GM12878 (cell line): ENCODE results near the gene THBD. TPM values are rescaled to one million over a fixed set of nuclear protein-coding genes. Genes with fewer than 3 reads are reported as not detected.

Experiments used
- ATAC-seq: fragments of 200-7000 bp; cut with Tn5 transposase; 3 replicates; pipeline ENCODE4 v1.9.1; 2020; ENCODE audit warnings: mild to moderate bottlenecking, moderate library complexity
- BruUV-seq: library from RNA; stranded (reverse); fragments of 400-500 nt; replicated peaks from 2 replicates; lab custom pipeline; 2021; lab: Mats Ljungman, UMichigan
- CTCF ChIA-PET: fragments of 300-600 bp; sonication (Branson Sonifier 250); formaldehyde crosslinking; extraction: SDS; loops from one replicate; lab custom pipeline; 2021; ENCODE audit warnings: inconsistent platforms; lab: Yijun Ruan, JAX
- POLR2A ChIA-PET: fragments of 350-600 bp; formaldehyde crosslinking; extraction: SDS; loops from one replicate; lab custom pipeline; 2021; ENCODE audit warnings: inconsistent platforms; lab: Charles Lee
- RAD21 ChIA-PET: fragments of 300-600 bp; sonication (Branson Sonifier 250); formaldehyde crosslinking; loops from one replicate; lab custom pipeline; 2023; ENCODE audit warnings: antibody characterized with exemption; ENCODE audit not compliant: unreplicated experiment; lab: Charles Lee
- SMC1A ChIA-PET: fragments of 300-600 bp; sonication (Branson Sonifier 250); formaldehyde crosslinking; loops from one replicate; lab custom pipeline; 2023; ENCODE audit not compliant: unreplicated experiment, uncharacterized antibody; lab: Charles Lee
- DNase-seq: peaks from one replicate; pipeline ENCODE4 v3.0.0-alpha.2; 2011; ENCODE audit warnings: low read depth, low spot score
- FAIRE-seq: peaks from 3 replicates; lab custom pipeline; 2011; peaks lifted over from hg19 to GRCh38; lab: Jason Lieb, UNC
- H2AFZ ChIP-seq: 2 replicates; pipeline ENCODE4 v1.6.0; 2011; ENCODE audit warnings: low read depth, low read length, control low read depth; ENCODE audit not compliant: control insufficient read depth
- H3K27ac ChIP-seq: 2 replicates; pipeline ENCODE4 v1.5.1; 2011; ENCODE audit warnings: control low read depth; ENCODE audit not compliant: control insufficient read depth, insufficient read depth
- H3K27me3 ChIP-seq, 2 experiments: replicated peaks in 1 of 2; 2 replicates each; pipeline versions ENCODE4 v1.6.0 to v1.6.1; 2011; ENCODE audit warnings: low read length in 1 of 2; ENCODE audit not compliant: control insufficient read depth in 2 of 2, insufficient read depth in 2 of 2
- H3K36me3 ChIP-seq, 2 experiments: 2 replicates each; pipeline ENCODE4 v1.5.1; 2011; ENCODE audit warnings: low read length in 1 of 2; ENCODE audit not compliant: control insufficient read depth in 2 of 2, insufficient read depth in 2 of 2
- H3K4me1 ChIP-seq: 2 replicates; pipeline ENCODE4 v1.6.1; 2011; ENCODE audit warnings: mild to moderate bottlenecking, low read length, moderate library complexity, mixed read lengths; ENCODE audit not compliant: control insufficient read depth, insufficient read depth
- H3K4me2 ChIP-seq: 2 replicates; pipeline ENCODE4 v1.6.0; 2011; ENCODE audit warnings: control low read depth; ENCODE audit not compliant: control insufficient read depth, insufficient read depth
- H3K4me3 ChIP-seq: fragments of 200-600 bp; sonication (generic); 2 replicates; pipeline ENCODE4 v1.5.1; 2016
- H3K79me2 ChIP-seq: 2 replicates; pipeline ENCODE4 v1.6.0; 2011; ENCODE audit warnings: low read length; ENCODE audit not compliant: control insufficient read depth, insufficient read depth
- H3K9ac ChIP-seq: 2 replicates; pipeline ENCODE4 v1.8.0; 2011; ENCODE audit warnings: low read length, control low read depth, mixed read lengths; ENCODE audit not compliant: control insufficient read depth, insufficient read depth
- H3K9me3 ChIP-seq: replicated peaks from 3 replicates; pipeline ENCODE4 v1.5.1; 2011; ENCODE audit warnings: mild to moderate bottlenecking, low read length; ENCODE audit not compliant: control insufficient read depth, insufficient read depth
- H4K20me1 ChIP-seq: 2 replicates; pipeline ENCODE4 v1.6.0; 2011; ENCODE audit not compliant: control insufficient read depth, insufficient read depth
- BCL11A ChIP-seq: IDR thresholded peaks from 2 replicates; pipeline ENCODE4 v1.6.1; 2011; ENCODE audit warnings: low read depth, low read length
- BMI1 ChIP-seq: fragments of 450-650 bp; IDR thresholded peaks from 2 replicates; pipeline ENCODE4 v1.6.1; 2016; ENCODE audit warnings: mild to moderate bottlenecking, moderate library complexity, borderline replicate concordance
- CREM ChIP-seq: IDR thresholded peaks from 2 replicates; pipeline ENCODE4 v1.6.1; 2014; ENCODE audit warnings: antibody characterized with exemption, low read depth
- HDAC2 ChIP-seq: fragments of 200-600 bp; sonication (generic); IDR thresholded peaks from 2 replicates; pipeline ENCODE4 v1.6.1; 2017
- HDAC6 ChIP-seq: fragments of 200-600 bp; sonication (generic); IDR thresholded peaks from one replicate; pipeline ENCODE4 v1.8.0; 2017; ENCODE audit warnings: antibody characterized with exemption; ENCODE audit not compliant: unreplicated experiment
- KAT2A ChIP-seq: conservative IDR thresholded peaks from 2 replicates; pipeline ENCODE4 v1.6.1; 2011; ENCODE audit warnings: low read depth, low read length; ENCODE audit not compliant: control insufficient read depth
- LARP7 ChIP-seq: fragments of 450-650 bp; IDR thresholded peaks from 2 replicates; pipeline ENCODE4 v1.6.1; 2017; ENCODE audit warnings: mild to moderate bottlenecking
- NFIC ChIP-seq: IDR thresholded peaks from 2 replicates; pipeline ENCODE4 v1.6.1; 2012; ENCODE audit warnings: low read depth, mild to moderate bottlenecking, inconsistent platforms, low read length, moderate library complexity
- NKRF ChIP-seq: fragments of 450-650 bp; conservative IDR thresholded peaks from 2 replicates; pipeline ENCODE4 v1.6.1; 2017; ENCODE audit warnings: mild to moderate bottlenecking, moderate library complexity
- RAD21 ChIP-seq: IDR thresholded peaks from 2 replicates; pipeline ENCODE4 v1.6.1; 2011; ENCODE audit warnings: mild to moderate bottlenecking, low read depth, low read length, moderate library complexity; ENCODE audit not compliant: insufficient read depth
- SIN3A ChIP-seq: IDR thresholded peaks from 2 replicates; pipeline ENCODE4 v1.6.1; 2012; ENCODE audit warnings: low read depth, low read length, improper control_type of control experiment
- STAT3 ChIP-seq: IDR thresholded peaks from 2 replicates; pipeline ENCODE4 v1.6.1; 2011; ENCODE audit warnings: low read depth, low read length, improper control_type of control experiment
- WGBS: methylation state at CpG from one replicate; pipeline ENCODE4 v1.1.6; 2016; ENCODE audit warnings: low lambda C conversion rate; ENCODE audit not compliant: insufficient replicate concordance, insufficient coverage; ENCODE audit errors: missing lambda C conversion rate; 5-methylcytosine and 5-hydroxymethylcytosine counted together
- in situ Hi-C: fragments of 300-500 bp; cut with MboI; formaldehyde crosslinking; loops from 9 replicates; pipeline ENCODE4 v1.14.3; 2018; ENCODE audit warnings: mixed read lengths
- intact Hi-C: fragments of 100-400 bp; cut with micrococcal nuclease; formaldehyde crosslinking; loops from one replicate; pipeline ENCODE4 v1.14.2; 2022; ENCODE audit not compliant: unreplicated experiment
- polyA plus RNA-seq, 11 experiments: library from polyadenylated mRNA; depleted of rRNA in 4 of 11; unstranded in 6 of 11; stranded (reverse) in 5 of 11; fragments of >200 nt; fragmentation: Nextera tagmentation in 4 of 11; fragmentation: Illumina TruSeq in 1 of 11; extraction: Ambion mirVana in 4 of 11; extraction: Trizol in 1 of 11; gene quantifications; 1 replicate in 1 of 11; 2 replicates in 10 of 11; pipeline versions ENCODE4 v1.2.1 to v1.2.3, GENCODE V29; 2011 to 2016; ENCODE audit warnings: inconsistent platforms in 2 of 11, missing spikeins in 2 of 11, low read depth in 1 of 11
- total RNA-seq, 4 experiments: library from RNA; depleted of rRNA in 3 of 4; stranded (reverse); fragments of >200 nt in 3 of 4; fragmentation: Illumina TruSeq in 1 of 4; extraction: Trizol in 1 of 4; gene quantifications; 2 replicates each; pipeline versions ENCODE4 v1.2.1 to v1.2.3, GENCODE V29; 2013 to 2021
- TF ChIP-seq, protein P1 (sequence below): IDR thresholded peaks from 2 replicates; pipeline ENCODE4 v1.6.1; 2012; ENCODE audit warnings: low read depth, low read length, improper control_type of control experiment
- TF ChIP-seq, protein P2 (sequence below): fragments of 450-650 bp; IDR thresholded peaks from 2 replicates; pipeline ENCODE4 v1.6.1; 2017; ENCODE audit warnings: antibody characterized with exemption, mild to moderate bottlenecking, moderate library complexity

THBD gene
- total and polyA plus RNA-seq, 10 of the 15 experiments (the other 5 are each of a cell fraction or from before 2014, with no cell fraction given): not detected

DNA sequence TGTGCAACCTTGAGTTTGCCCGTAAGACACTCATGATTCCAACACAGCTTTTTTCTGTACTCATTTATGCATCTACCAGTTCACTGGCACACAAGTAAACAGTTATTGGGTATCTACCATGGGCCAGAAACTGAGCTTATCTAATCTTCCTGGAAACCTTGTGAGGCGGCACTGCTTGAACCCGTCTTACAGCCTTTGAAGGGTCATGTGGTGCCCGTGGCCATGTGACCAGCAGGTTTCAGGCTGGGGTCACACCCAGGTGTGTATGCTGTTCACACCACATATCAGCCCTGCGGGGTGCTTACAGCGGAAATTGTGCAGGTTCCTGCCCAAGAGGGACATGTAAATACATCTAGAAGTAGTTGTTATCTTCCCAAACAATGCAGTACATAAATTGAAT, 6.1 kb downstream of the THBD start:
- no peak overlapping the region for H2AFZ ChIP-seq
- H3K4me1 ChIP-seq: no peaks in the 10 kb centered on the region
- ChIA-PET POLR2A (no interaction called here), SMC1A (no interaction called here), CTCF (interaction anchor here (0.7 to 1.5 kb wide), 4 partner anchors 158 to 705 kb away, joined by 3 to 6 read pairs (median 4); no protein-coding TSS in a partner anchor), RAD21 (no interaction called here)
- H3K4me2 ChIP-seq: no peak overlapping the region
- TF ChIP-seq STAT3 (no peak), HDAC2 (no peak), NFIC (no peak)
- in situ Hi-C loops: no loop called here
- BruUV-seq: no TSS peak
- H3K79me2 ChIP-seq: no peaks in the 10 kb centered on the region
- no peaks in the 10 kb centered on the region; the same call in 2 of the 3 replicates for H3K9me3 ChIP-seq
- FAIRE-seq: no peak
- no peak overlapping the region for H3K9ac ChIP-seq
- no peak overlapping the region for H3K4me3 ChIP-seq
- no peak for ATAC-seq
- no peaks in the 10 kb centered on the region for H4K20me1 ChIP-seq
- intact Hi-C loops: no loop called here
- no peak for DNase-seq
- 21% methylated on average over 6 of the region's 6 CpGs for WGBS
- no peaks in the 10 kb centered on the region; a peak in 1 of 4 replicates for H3K36me3 ChIP-seq
- H3K27ac ChIP-seq: no peak overlapping the region
- peaks cover 4 to 5% of the 10 kb centered on the region in 2 experiments for H3K27me3 ChIP-seq

DNA sequence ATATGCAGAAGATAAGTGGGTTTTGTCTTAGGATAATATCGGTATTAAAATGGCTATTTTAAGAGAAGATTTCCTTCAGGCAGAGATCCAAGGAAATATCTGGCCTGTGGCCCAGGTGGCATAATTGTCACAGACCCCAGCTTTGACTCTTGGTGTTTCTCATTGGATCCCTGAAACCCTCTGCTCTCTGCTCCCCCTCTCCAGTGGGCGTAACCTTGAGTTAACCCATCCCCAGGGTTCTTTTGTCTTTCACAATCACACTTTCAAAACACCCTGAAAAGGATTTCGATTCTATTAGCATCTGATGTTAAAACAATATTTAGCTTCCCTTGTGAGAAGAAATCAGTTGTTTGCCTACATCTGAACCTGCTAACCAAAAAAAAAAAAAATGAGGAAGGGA, 7.2 kb downstream of the THBD start:
- H3K36me3 ChIP-seq: no peaks in the 10 kb centered on the region
- POLR2A ChIA-PET: no interaction called here
- H3K9me3 ChIP-seq: no peaks in the 10 kb centered on the region
- H3K27me3 ChIP-seq: peaks cover 0 to 3% of the 10 kb centered on the region in 2 experiments; a peak in 2 of 4 replicates
- H3K79me2 ChIP-seq: no peaks in the 10 kb centered on the region
- no peak overlapping the region for H3K4me2 ChIP-seq
- 33% methylated on average over 3 of the region's 3 CpGs for WGBS
- CTCF ChIA-PET: interaction anchor here (0.7 to 1.5 kb wide), 3 partner anchors 159 to 204 kb away, joined by 3 to 6 read pairs (median 4); no protein-coding TSS in a partner anchor
- no peaks in the 10 kb centered on the region for H3K4me1 ChIP-seq
- H4K20me1 ChIP-seq: no peaks in the 10 kb centered on the region
- no peak for DNase-seq
- SMC1A ChIA-PET: interaction anchor here (0.8 kb wide), 1 partner anchor 148 kb away, joined by 3 read pairs; no protein-coding TSS in a partner anchor
- RAD21 ChIA-PET: no interaction called here
- no peak for FAIRE-seq
- H3K27ac ChIP-seq: no peak overlapping the region
- no peak for ATAC-seq
- intact Hi-C loops: no loop called here
- H2AFZ ChIP-seq: no peak overlapping the region
- no peak overlapping the region for H3K9ac ChIP-seq
- in situ Hi-C loops: no loop called here
- BruUV-seq: no TSS peak
- no peak overlapping the region for H3K4me3 ChIP-seq
- TF ChIP-seq CREM (no peak), HDAC6 (no peak), BMI1 (no peak), RAD21 (no peak), NKRF (no peak), KAT2A (no peak), BCL11A (no peak), LARP7 (no peak), SIN3A (no peak)
- TF ChIP-seq, protein P1, sequence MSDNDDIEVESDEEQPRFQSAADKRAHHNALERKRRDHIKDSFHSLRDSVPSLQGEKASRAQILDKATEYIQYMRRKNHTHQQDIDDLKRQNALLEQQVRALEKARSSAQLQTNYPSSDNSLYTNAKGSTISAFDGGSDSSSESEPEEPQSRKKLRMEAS: no peak
- TF ChIP-seq, protein P2, sequence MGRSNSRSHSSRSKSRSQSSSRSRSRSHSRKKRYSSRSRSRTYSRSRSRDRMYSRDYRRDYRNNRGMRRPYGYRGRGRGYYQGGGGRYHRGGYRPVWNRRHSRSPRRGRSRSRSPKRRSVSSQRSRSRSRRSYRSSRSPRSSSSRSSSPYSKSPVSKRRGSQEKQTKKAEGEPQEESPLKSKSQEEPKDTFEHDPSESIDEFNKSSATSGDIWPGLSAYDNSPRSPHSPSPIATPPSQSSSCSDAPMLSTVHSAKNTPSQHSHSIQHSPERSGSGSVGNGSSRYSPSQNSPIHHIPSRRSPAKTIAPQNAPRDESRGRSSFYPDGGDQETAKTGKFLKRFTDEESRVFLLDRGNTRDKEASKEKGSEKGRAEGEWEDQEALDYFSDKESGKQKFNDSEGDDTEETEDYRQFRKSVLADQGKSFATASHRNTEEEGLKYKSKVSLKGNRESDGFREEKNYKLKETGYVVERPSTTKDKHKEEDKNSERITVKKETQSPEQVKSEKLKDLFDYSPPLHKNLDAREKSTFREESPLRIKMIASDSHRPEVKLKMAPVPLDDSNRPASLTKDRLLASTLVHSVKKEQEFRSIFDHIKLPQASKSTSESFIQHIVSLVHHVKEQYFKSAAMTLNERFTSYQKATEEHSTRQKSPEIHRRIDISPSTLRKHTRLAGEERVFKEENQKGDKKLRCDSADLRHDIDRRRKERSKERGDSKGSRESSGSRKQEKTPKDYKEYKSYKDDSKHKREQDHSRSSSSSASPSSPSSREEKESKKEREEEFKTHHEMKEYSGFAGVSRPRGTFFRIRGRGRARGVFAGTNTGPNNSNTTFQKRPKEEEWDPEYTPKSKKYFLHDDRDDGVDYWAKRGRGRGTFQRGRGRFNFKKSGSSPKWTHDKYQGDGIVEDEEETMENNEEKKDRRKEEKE: no peak
